HG03457 (cell line): Measurements from ENCODE around the gene AIP.
A peak's percentile ranks its signal among the peaks of the same experiment; 100 is the strongest.

Source experiments
- ATAC-seq: cut with Tn5 transposase; IDR thresholded peaks from one replicate; pipeline ENCODE4 v1.9.1; 2021; ENCODE audit warnings: moderate number of reproducible peaks; ENCODE audit not compliant: unreplicated experiment

The AIP gene

GRCh38 chr11:67482827-67483798, at the start of gene AIP:
AIP (plus strand) TSS chr11:67483026; CDS start chr11:67483159, 133 bp downstream.
- peak; percentile 54 for ATAC-seq

GRCh38 chr11:67433536-67434394, 49.1 kb upstream of the AIP start:
- no peak for ATAC-seq

GRCh38 chr11:67434395-67434881, 48.4 kb upstream of the AIP start:
- ATAC-seq: no peak

GRCh38 chr11:67435031-67435726, 47.6 kb upstream of the AIP start:
- no peak for ATAC-seq

- no peak for ATAC-seq
These were observed 46.9 kb upstream of the AIP start for GRCh38 chr11:67435727-67436458.

- no peak for ATAC-seq
These were observed 46.3 kb upstream of the AIP start for GRCh38 chr11:67436459-67437081.

GRCh38 chr11:67437082-67437808, 45.6 kb upstream of the AIP start, which contains the start of gene PTPRCAP:
PTPRCAP (minus strand) TSS chr11:67437682; CDS start chr11:67437619, 63 bp downstream.
- no peak for ATAC-seq

- ATAC-seq: no peak
These were observed 45.0 kb upstream of the AIP start for GRCh38 chr11:67437809-67438157.

GRCh38 chr11:67438158-67438902, 44.5 kb upstream of the AIP start:
- ATAC-seq: no peak

- ATAC-seq: no peak
These were observed 43.3 kb upstream of the AIP start for GRCh38 chr11:67439321-67440228.

GRCh38 chr11:67440229-67441097, 42.4 kb upstream of the AIP start:
- ATAC-seq: no peak

GRCh38 chr11:67441098-67441563, 41.7 kb upstream of the AIP start:
- no peak for ATAC-seq

- ATAC-seq: no peak
These were observed 41.0 kb upstream of the AIP start for GRCh38 chr11:67441731-67442351.

- ATAC-seq: no peak
These were observed 40.1 kb upstream of the AIP start for GRCh38 chr11:67442504-67443404.

GRCh38 chr11:67445515-67445914, 37.3 kb upstream of the AIP start:
- ATAC-seq: no peak
